HS-27A (cell line): Measurements from ENCODE around the gene KRT77.
"Not testable (repeated sequence)": the region's sequence is repeated elsewhere in the genome, so short reads cannot be mapped to it uniquely, and the experiment has no call there.

ENCODE experiments used
- DNase-seq: peaks from one replicate; pipeline ENCODE4 v3.0.0-alpha.2; 2012; ENCODE audit warnings: low read depth, missing footprints

The KRT77 gene

GRCh38 chr12:52722680-52723079 is 19.4 kb upstream of the KRT77 start:
- no peak for DNase-seq

GRCh38 chr12:52721838-52722470 is 18.6 kb upstream of the KRT77 start:
- no peak for DNase-seq

- DNase-seq, result no peak
Observed at GRCh38 chr12:52720365-52720886, 17.1 kb upstream of the KRT77 start.

GRCh38 chr12:52716061-52716460 is 12.7 kb upstream of the KRT77 start:
- no peak for DNase-seq

GRCh38 chr12:52715416-52715815 is 12.1 kb upstream of the KRT77 start:
- no peak for DNase-seq

GRCh38 chr12:52714887-52715281 is 11.6 kb upstream of the KRT77 start:
- DNase-seq, result no peak

GRCh38 chr12:52713960-52714886 is 10.9 kb upstream of the KRT77 start:
- DNase-seq, result no peak

GRCh38 chr12:52712122-52712521 is 8.8 kb upstream of the KRT77 start:
- DNase-seq, result not testable (repeated sequence)

- no peak for DNase-seq
Observed at GRCh38 chr12:52710730-52711129, 7.4 kb upstream of the KRT77 start.

- DNase-seq, result no peak
Observed at GRCh38 chr12:52708010-52708409, 4.7 kb upstream of the KRT77 start.

- no peak for DNase-seq
Observed at GRCh38 chr12:52704464-52704863, 1.1 kb upstream of the KRT77 start.

- no peak for DNase-seq
Observed at GRCh38 chr12:52703878-52704277, 554 bp upstream of the KRT77 start.

- DNase-seq, result no peak
Observed at GRCh38 chr12:52702338-52702737, 986 bp downstream of the KRT77 start.

- no peak for DNase-seq
Observed at GRCh38 chr12:52701281-52701680, 2.0 kb downstream of the KRT77 start.

- DNase-seq, result no peak
Observed at GRCh38 chr12:52699960-52700359, 3.4 kb downstream of the KRT77 start.

GRCh38 chr12:52699373-52699772 is 4.0 kb downstream of the KRT77 start:
- no peak for DNase-seq

- no peak for DNase-seq
Observed at GRCh38 chr12:52698651-52699340, 4.5 kb downstream of the KRT77 start.

- no peak for DNase-seq
Observed at GRCh38 chr12:52697058-52697582, 6.2 kb downstream of the KRT77 start.

GRCh38 chr12:52696588-52696987 is 6.7 kb downstream of the KRT77 start:
- DNase-seq, result no peak

- DNase-seq, result no peak
Observed at GRCh38 chr12:52695039-52695438, 8.3 kb downstream of the KRT77 start.

GRCh38 chr12:52694151-52694550 is 9.2 kb downstream of the KRT77 start:
- DNase-seq, result no peak

GRCh38 chr12:52693261-52693660 is 10.1 kb downstream of the KRT77 start:
- no peak for DNase-seq
